ENCODE measurements around the gene GAL3ST2.

GRCh38 chr2:241763551-241764274, 12.9 kb upstream of the GAL3ST2 start:
- TF ChIP-seq GATA3 (IDR thresholded peaks at IDR 0.05; ENCODE audit: low read depth, low read length): no peak
- TF ChIP-seq GATA2 (IDR thresholded peaks at IDR 0.05; ENCODE audit: low read depth, low read length): no peak

Measured in SH-SY5Y (cell line).